Caco-2 (cell line): ENCODE data around the gene CISD3. TPM values are rescaled to one million over a fixed set of nuclear protein-coding genes. Genes with fewer than 3 reads are reported as not detected.

Experiments
- BruUV-seq: library from RNA; stranded (reverse); fragments of 400-500 nt; replicated peaks from 2 replicates; lab custom pipeline; 2021; lab: Mats Ljungman, UMichigan
- CTCF ChIA-PET: fragments of 300-600 bp; sonication (Branson Sonifier 250); formaldehyde crosslinking; loops from one replicate; lab custom pipeline; 2022; ENCODE audit warnings: antibody characterized with exemption; lab: Charles Lee
- POLR2A ChIA-PET: fragments of 300-600 bp; sonication (Branson Sonifier 250); formaldehyde crosslinking; loops from one replicate; lab custom pipeline; 2022; ENCODE audit warnings: antibody characterized with exemption; lab: Charles Lee
- DNase-seq, 2 experiments: peaks; one replicate each; pipeline versions ENCODE4 v3.0.0 to v3.0.0-alpha.2; 2020 to 2022
- H3K27me3 ChIP-seq: replicated peaks from 2 replicates; pipeline ENCODE4 v1.6.0; 2011; ENCODE audit warnings: low read length; ENCODE audit not compliant: control insufficient read depth, insufficient read depth
- H3K36me3 ChIP-seq: 2 replicates; pipeline ENCODE4 v1.5.1; 2011; ENCODE audit warnings: low read length; ENCODE audit not compliant: control insufficient read depth, insufficient read depth
- H3K4me1 ChIP-seq: fragments of 250-450 bp; sonication (Bioruptor Pico); 2 replicates; pipeline ENCODE4 v1.5.1; 2020; ENCODE audit warnings: mild to moderate bottlenecking
- H3K4me3 ChIP-seq: 2 replicates; pipeline ENCODE4 v1.5.1; 2011; ENCODE audit warnings: low read depth, mild to moderate bottlenecking, control low read depth, low read length
- H3K9me3 ChIP-seq: fragments of 250-450 bp; sonication (Bioruptor Pico); 2 replicates; pipeline ENCODE4 v1.5.1; 2020; ENCODE audit warnings: mild to moderate bottlenecking, moderate library complexity
- H3K27ac Mint-ChIP-seq: one replicate; pipeline ENCODE4 v1.8.0; 2022; ENCODE audit warnings: mixed read lengths; ENCODE audit not compliant: unreplicated experiment
- H3K27me3 Mint-ChIP-seq: one replicate; pipeline ENCODE4 v1.8.0; 2022; ENCODE audit warnings: mixed read lengths; ENCODE audit not compliant: insufficient read depth, unreplicated experiment
- H3K36me3 Mint-ChIP-seq: one replicate; pipeline ENCODE4 v1.8.0; 2022; ENCODE audit warnings: mild to moderate bottlenecking, mixed read lengths; ENCODE audit not compliant: insufficient read depth, unreplicated experiment
- H3K4me1 Mint-ChIP-seq: one replicate; pipeline ENCODE4 v1.8.0; 2022; ENCODE audit warnings: low read depth, mixed read lengths; ENCODE audit not compliant: unreplicated experiment
- H3K4me3 Mint-ChIP-seq: one replicate; pipeline ENCODE4 v1.8.0; 2022; ENCODE audit warnings: mild to moderate bottlenecking, moderate library complexity, mixed read lengths; ENCODE audit not compliant: unreplicated experiment
- H3K9me3 Mint-ChIP-seq: one replicate; pipeline ENCODE4 v1.8.0; 2022; ENCODE audit warnings: mixed read lengths; ENCODE audit not compliant: unreplicated experiment
- CTCF ChIP-seq, 2 experiments: fragments of 200-600 bp in 1 of 2; IDR thresholded peaks; 1 replicate in 1 of 2; 2 replicates in 1 of 2; pipeline versions ENCODE4 v1.5.1 to v1.8.0; 2011 to 2022; ENCODE audit warnings: antibody characterized with exemption in 1 of 2, control low read depth in 1 of 2, inconsistent platforms in 1 of 2, low read depth in 1 of 2, low read length in 1 of 2, mild to moderate bottlenecking in 1 of 2, moderate library complexity in 1 of 2; ENCODE audit not compliant: insufficient read depth in 1 of 2, severe bottlenecking in 1 of 2, unreplicated experiment in 1 of 2
- intact Hi-C: fragments of 100-400 bp; cut with micrococcal nuclease; formaldehyde crosslinking; loops from one replicate; pipeline ENCODE4 v1.10.0; 2022; ENCODE audit not compliant: unreplicated experiment
- microRNA-seq: library from miRNA; unstranded; fragments of <30 nt; microRNA quantifications from one replicate; pipeline ENCODE4 v1.2.0, GENCODE V29; 2022
- total RNA-seq: library from RNA; stranded (reverse); gene quantifications from 2 replicates; pipeline ENCODE4 v1.2.3, GENCODE V29; 2022

Gene CISD3
- total RNA-seq, 1 experiment from 2014 or later = 16.6 TPM

GRCh38 chr17:38783227-38783626 lies 53.1 kb downstream of the CISD3 start:
- H3K9me3 Mint-ChIP-seq = no peaks in the 10 kb centered on the region
- no peaks in the 10 kb centered on the region for H3K4me1 Mint-ChIP-seq
- ChIA-PET CTCF (no interaction called here), POLR2A (no interaction called here)
- DNase-seq = no peak
- no peaks in the 10 kb centered on the region for H3K27me3 Mint-ChIP-seq
- H3K4me3 Mint-ChIP-seq = no peak overlapping the region
- intact Hi-C loops = no loop called here
- H3K36me3 ChIP-seq = peaks cover 6% of the 10 kb centered on the region
- H3K4me3 ChIP-seq = no peak overlapping the region
- no peaks in the 10 kb centered on the region; the same call in 1 of the 2 replicates for H3K27me3 ChIP-seq
- no peak for TF ChIP-seq CTCF (IDR thresholded peaks at IDR 0.05; ENCODE audit: insufficient read depth in 1 of 2, low read depth in 1 of 2, low read length in 1 of 2, severe bottlenecking in 1 of 2, unreplicated experiment in 1 of 2)
- H3K27ac Mint-ChIP-seq = no peak overlapping the region
- H3K9me3 ChIP-seq = no peaks in the 10 kb centered on the region
- BruUV-seq = no TSS peak
- H3K36me3 Mint-ChIP-seq = peaks cover 31% of the 10 kb centered on the region
- H3K4me1 ChIP-seq = no peaks in the 10 kb centered on the region

Small RNA genes lying within 50 kb of the gene (microRNA-seq; reads per million reads assigned to microRNA genes)
- gene MIR4726 (1.9 reads per million, percentile 5 among the genes with 10 or more reads in this experiment), gene MIR4734 (not detected)

Other genes with a start within 250 kb of the CISD3 start
- 23.6 and 25.8 TPM in 2 replicates for gene SRCIN1, start 124.4 kb upstream of the CISD3 start, total RNA-seq
- gene EPOP, start 55.4 kb upstream of the CISD3 start, total RNA-seq = 17.1 and 19.1 TPM in 2 replicates
- 69.7 and 72.5 TPM in 2 replicates for gene MLLT6, start 25.1 kb upstream of the CISD3 start, total RNA-seq
- 91.3 and 95.1 TPM in 2 replicates for gene PCGF2, start 18.0 kb downstream of the CISD3 start, total RNA-seq
- 427 and 465 TPM in 2 replicates for gene PSMB3, start 22.4 kb downstream of the CISD3 start, total RNA-seq
- gene PIP4K2B, start 69.2 kb downstream of the CISD3 start, total RNA-seq = 39.6 and 42.3 TPM in 2 replicates
- gene CWC25, start 95.0 kb downstream of the CISD3 start, total RNA-seq = 18.2 and 19.1 TPM in 2 replicates
- gene RPL23, start 123.4 kb downstream of the CISD3 start, total RNA-seq = 2,216 and 2,327 TPM in 2 replicates
- gene LASP1, start 139.7 kb downstream of the CISD3 start, total RNA-seq = 137 and 143 TPM in 2 replicates
- gene FBXO47, start 237.1 kb downstream of the CISD3 start, total RNA-seq = not detected in 2 replicates